HL-60/S4 treated with retinoic acid at 250 ng/mL for 4 days and 3 days (cell line): ENCODE measurements around the gene DYNAP.

ENCODE experiments used
- in situ Hi-C: fragments of 300-500 bp; cut with MboI; formaldehyde crosslinking; loops from 2 replicates; pipeline ENCODE4 v1.7.0; 2022; ENCODE audit warnings: low sequenced_read_pairs

DYNAP gene

GRCh38 chr18:54590945-54591344 is at the start of gene DYNAP:
DYNAP (plus strand) TSS chr18:54591245; CDS start chr18:54591283, 38 bp downstream.
- in situ Hi-C loops, result no loop called here

GRCh38 chr18:54551590-54551989 is 39.5 kb upstream of the DYNAP start:
- in situ Hi-C loops, result no loop called here

DNA sequence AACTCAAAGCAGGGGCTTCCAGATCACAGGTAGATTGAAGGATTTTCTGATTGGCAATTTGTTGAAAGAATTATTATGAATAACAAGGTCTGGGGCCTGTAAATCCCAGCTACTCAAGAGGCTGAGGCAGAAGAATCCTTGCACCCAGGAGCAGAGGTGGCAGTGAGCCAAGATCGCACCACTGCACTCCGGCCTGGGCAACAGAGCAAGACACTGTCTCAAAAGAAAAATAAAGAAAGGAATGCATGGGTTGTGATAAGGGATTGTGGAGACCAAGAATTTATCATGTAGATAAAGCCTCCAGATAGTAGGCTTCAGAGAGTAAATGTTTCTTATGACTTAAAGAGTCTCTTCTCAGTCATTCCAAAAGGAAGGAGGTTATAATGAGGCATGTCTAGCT is 35.8 kb upstream of the DYNAP start:
- in situ Hi-C loops, result no loop called here

GRCh38 chr18:54555996-54556395 is 35.0 kb upstream of the DYNAP start:
- in situ Hi-C loops, result no loop called here

GRCh38 chr18:54557958-54558357 is 33.1 kb upstream of the DYNAP start:
- in situ Hi-C loops, result no loop called here

GRCh38 chr18:54558609-54559585 is 32.1 kb upstream of the DYNAP start:
- in situ Hi-C loops, result no loop called here

- in situ Hi-C loops, result no loop called here
Observed at GRCh38 chr18:54561706-54562267, 29.3 kb upstream of the DYNAP start.

DNA sequence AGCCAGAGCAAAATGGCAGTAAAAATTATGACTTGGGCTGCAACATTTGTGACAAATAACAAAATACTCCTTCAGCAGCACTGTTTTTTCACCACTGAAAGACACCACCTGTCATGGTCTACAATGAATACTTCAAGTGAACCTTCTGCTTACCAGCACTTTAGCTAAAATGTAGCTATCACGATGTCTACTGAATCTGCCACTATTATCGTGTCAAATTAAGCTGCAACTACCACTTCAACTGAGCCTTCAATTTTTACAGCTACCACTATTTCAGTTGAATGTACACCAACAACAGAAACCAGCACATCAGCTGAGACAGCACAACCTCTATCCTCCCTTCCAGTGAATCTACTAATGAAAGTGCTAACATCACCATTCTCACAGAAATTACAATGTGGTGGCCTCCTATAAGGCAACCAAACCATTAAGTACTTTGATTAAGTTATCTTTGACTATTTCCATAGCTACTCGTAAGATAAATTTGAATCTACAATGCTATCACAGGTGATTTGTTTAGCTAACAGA is 10.8 kb upstream of the DYNAP start:
- in situ Hi-C loops, result no loop called here

DNA sequence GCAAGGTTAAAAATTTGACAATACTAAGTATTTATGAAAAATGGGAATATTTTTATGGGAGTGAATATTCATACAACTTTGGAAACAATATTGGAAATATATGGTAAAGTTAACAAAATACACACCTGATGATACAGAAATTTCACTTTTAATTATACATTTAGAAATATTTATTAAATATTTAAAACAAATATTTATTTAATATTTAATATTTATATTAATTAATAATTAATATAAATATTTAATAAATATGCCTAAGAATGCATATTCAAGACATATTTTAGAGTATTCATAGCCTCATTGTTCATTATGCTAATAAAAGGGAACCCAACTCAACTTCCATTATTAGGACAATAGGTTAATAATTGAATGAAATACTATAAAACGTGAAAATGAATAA is 7.0 kb upstream of the DYNAP start:
- in situ Hi-C loops, result no loop called here

DNA sequence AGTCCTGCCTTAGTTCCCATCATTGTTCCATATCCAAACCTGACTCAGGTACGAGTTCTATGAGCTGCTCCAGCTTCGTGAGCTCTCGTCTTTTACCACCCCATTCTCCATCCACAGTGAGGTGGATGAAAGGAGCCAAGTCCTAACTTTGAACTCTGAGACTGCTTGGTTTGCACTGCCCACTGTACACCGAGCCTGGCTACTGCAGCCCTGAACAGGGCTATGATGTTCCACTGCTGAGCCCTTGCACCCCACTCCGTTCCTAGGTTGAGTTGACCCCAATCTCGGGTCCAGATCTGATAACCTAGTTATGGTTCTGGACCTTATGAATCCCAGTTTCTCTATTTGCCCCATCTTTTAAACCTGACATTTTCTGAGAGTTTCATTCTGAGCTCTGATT is 5.3 kb upstream of the DYNAP start:
- in situ Hi-C loops, result no loop called here

- in situ Hi-C loops, result no loop called here
Observed at GRCh38 chr18:54604211-54604610, 13.2 kb downstream of the DYNAP start.

- in situ Hi-C loops, result no loop called here
Observed at GRCh38 chr18:54606835-54607212, 15.8 kb downstream of the DYNAP start.

DNA sequence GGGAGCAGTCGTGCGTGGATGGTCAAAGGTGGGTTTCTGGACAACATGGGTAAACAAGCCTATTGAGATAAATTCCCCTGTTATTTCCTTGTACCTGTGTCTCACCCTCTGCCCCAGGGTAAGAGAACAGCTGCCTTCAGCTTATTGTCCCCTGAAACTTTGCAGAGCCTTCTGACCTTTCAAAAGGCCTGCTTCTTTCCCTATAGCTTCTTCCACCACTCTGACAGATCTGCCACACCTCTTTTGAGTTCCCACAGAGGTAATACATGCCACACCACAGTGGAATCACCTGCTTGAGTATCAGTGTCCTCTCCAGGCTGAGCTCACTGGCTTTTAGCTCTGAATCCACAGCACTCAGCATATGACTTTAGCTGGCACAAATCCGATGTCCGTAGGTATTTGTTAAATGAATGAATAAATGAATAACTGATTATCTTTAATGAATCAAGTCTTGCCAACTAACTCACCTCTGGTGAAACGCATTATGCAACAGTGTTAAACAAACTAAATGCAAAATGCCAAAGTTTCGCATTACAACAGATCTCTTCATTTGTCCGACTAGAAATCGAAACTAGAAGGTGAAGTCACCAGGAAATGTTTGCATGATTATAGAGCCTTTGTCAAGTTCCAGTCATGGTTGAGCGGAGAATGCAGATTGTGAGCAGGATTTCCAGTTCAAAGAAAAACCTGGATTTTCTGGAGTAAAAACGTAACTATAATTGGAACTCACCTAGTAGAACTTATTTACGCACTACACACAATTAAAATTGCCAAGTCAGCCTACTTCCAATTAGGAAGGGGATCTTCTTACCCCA is 16.4 kb downstream of the DYNAP start:
- in situ Hi-C loops, result no loop called here

DNA sequence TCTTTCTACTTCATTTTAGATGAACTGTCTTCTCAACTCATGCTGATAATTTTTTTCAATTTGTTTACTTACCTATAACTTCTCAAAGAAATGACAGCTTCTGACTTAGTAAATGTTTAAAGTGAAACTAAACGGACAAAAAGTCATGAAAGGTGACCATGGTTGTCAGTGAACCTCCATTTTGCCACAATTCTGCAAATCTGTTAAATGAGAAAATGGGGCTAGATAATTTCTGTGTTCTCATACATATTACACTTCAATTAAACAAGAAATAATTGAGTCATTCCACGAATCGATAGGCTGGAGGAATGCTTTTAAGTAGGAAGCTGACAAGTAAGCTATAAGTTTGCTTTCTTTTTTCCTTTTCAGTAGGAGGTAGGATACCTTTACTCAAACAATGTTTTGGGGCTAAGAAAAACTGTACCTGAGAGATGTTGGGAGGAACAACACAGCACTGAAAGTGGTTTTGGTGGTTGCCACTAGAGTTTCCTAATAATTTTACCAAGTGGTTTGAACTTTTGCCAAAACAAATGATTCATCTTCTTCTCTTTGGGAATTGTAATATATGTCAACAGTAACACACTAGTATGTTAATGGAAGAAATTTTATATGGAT is 17.1 kb downstream of the DYNAP start:
- in situ Hi-C loops, result no loop called here

- in situ Hi-C loops, result no loop called here
Observed at GRCh38 chr18:54611816-54612215, 20.8 kb downstream of the DYNAP start.

DNA sequence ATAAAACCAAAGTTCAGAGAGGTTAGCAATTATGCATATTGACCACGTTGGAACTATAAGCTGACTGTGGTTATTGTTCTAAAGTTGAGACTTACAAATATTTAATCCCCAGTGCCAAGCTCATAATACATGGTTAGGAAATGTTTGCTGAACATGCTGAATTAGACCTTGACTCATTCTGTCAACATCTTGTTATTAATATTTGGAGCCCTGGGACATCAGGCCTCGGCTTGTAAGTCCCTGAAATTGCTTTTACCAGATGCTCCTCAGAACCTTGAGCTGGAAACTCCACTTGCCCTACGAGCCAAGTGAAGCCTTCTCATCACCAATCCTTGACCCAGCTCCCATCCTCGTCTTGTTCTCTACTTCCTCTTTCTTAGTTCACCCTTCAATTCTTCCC is 21.2 kb downstream of the DYNAP start:
- in situ Hi-C loops, result no loop called here

- in situ Hi-C loops, result no loop called here
Observed at GRCh38 chr18:54613174-54613573, 22.1 kb downstream of the DYNAP start.

DNA sequence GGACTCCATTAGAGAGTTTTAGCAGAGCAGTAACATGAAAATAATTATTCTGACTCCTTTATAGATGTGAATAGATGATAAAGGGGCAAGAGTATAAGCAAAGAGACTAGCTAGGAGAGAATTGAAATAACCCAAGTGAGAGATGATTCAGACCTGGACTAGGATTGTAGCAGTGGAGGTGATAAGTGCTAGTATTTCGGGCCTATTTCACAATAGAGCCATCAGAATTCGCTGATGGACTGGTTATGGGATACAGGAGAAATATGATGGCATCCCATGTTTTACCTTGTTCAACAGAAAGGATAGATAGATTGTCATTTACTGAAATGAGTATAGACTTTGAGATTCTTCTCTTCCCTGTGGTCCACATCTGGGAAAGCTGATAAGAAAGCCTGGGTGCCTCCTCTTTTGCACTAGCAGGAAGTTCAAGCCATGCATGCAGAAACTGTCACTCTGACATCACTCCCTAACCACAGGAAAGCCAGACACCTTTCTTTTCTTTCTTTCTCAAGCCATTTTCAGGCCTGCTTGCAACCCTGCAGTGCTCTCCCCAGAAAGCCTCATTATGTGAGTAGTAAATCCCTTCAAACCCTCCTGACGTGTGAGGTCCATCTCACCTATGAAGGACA is 25.3 kb downstream of the DYNAP start:
- in situ Hi-C loops, result no loop called here

DNA sequence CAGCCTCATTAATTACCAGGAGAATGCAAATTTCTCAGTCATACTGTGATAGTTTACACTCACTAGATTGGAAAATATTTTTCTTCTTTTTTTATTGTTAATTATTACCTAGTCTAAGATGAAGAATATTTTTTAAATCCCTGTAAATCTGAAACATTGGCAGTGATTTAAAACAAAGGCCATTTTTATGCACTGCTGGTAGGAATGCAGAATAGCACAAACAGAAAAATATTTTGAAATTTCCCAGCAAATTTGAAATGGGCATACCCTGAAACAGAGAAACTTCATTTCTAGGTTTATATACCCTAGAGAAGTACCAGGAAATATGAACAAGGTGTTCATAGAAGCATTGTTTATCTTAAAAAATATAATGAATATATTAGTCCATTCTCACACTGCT is 31.0 kb downstream of the DYNAP start:
- in situ Hi-C loops, result no loop called here

DNA sequence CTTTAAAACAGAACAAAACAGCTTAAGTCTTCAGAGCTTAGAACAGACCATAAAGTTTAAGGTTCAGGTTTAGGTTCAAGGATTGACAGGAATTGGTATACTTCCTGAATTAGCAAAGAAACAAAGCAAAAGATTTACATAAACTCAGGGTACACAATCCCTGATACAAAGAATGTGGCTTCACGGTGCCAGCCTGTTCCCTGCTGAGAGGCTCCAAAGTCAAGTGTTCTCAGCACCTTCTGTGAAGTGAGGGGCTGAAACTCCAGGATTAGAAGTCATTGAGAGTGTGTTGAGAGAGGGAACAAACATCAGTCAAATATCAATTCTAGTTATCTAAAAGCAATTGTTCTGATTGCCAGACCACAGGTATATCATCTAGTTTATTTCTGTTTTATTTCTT is 35.7 kb downstream of the DYNAP start:
- in situ Hi-C loops, result no loop called here
